ENCODE measurements around the gene DEPDC5. TPM values are rescaled to one million over a fixed set of nuclear protein-coding genes. Genes with fewer than 3 reads are reported as not detected.

Gene DEPDC5
- total and polyA plus RNA-seq, 3 experiments from 2014 or later: 11.1 to 38.1 (median 29.1) TPM

DNA sequence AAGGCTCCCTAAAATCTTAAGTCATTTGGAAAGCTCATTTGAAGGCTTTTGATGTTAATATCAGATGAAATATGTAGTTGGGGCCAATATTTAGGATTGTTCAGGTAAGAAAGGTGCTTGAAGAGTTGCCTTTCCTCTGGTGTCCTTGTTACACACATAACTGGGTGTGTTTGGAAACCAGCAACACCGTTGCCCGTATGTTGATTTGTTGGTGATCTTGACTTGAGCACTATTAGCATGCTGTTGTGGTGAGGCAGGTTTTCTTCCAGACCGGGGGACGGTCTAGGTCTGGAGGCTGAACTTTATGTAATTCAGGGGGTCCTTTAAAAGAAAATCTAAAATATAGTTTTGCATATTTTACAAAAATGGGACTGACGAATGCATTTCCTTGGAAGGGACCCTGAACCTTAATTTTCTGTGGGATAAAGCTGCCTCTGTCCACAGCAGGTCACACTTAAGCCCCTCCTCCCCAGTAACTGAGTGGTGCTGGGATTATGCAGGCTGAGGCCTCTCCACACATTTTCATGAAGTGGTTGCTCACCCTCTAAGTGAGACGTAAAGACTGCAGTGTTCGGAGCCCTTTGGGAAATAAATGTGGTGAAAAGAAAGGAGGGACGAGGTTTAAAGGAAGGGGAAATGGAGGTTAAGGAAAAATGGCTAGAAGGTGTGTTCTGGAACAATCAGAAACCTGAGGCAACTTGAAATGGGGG lies 192.3 kb downstream of the DEPDC5 start:
- H3K27ac Mint-ChIP-seq: no peak overlapping the region
- H3K36me3 ChIP-seq (ENCODE audit: insufficient read depth, low read length): peaks cover 4% of the 10 kb centered on the region
- H3K9me3 Mint-ChIP-seq: no peaks in the 10 kb centered on the region
- DNase-seq: no peak
- peak overlapping the region; percentile 89 for H3K27ac ChIP-seq (ENCODE audit: low read depth, low read length)
- peaks cover 0 to 33% (median 3%) of the 10 kb centered on the region in 3 donors for H3K36me3 Mint-ChIP-seq
- H3K27me3 ChIP-seq (ENCODE audit: insufficient read depth, low read length, poor library complexity, severe bottlenecking): no peaks in the 10 kb centered on the region
- peaks cover 25% of the 10 kb centered on the region for H3K4me1 ChIP-seq (ENCODE audit: insufficient read depth, low read length)
- H3K4me1 Mint-ChIP-seq: peaks cover 13 to 20% (median 19%) of the 10 kb centered on the region in 3 donors
- no peaks in the 10 kb centered on the region for H3K9me3 ChIP-seq (ENCODE audit: low read length)
- H3K4me3 ChIP-seq (ENCODE audit: low read length): peak overlapping the region; percentile 69
- no peaks in the 10 kb centered on the region for H3K27me3 Mint-ChIP-seq
- POLR2A ChIA-PET: interaction anchor here (0.5 to 3.9 kb wide), 3 partner anchors 269 to 494 kb away, joined by 4 to 16 read pairs (median 4); partner anchors contain the start of gene PISD
- H3K4me3 Mint-ChIP-seq: no peak overlapping the region
- CTCF ChIA-PET: interaction anchor here (0.9 to 2.1 kb wide), 6 partner anchors 11 to 282 kb away, joined by 3 to 9 read pairs (median 4); partner anchors contain the start of gene DEPDC5

DNA sequence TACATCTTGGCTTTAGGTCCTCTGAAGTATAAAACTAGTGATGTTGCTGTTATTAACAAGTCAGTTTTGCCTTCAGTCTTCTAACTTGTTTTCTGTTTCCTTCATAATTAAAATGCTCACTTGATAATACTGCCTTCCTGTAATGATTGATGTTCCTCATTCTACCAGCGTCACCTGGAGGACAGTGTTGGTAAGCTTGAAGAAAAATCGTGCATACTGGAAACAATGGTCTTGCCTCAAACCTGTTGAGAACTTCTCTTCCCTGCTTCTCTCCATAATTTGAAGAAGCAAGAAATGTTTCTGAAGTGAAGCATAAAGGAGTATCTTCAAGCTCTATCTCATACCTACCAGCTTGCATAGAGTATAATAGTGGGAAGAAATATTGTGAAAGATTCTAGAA lies 193.5 kb downstream of the DEPDC5 start:
- ChIA-PET CTCF (interaction anchor here (0.7 to 1.9 kb wide), 4 partner anchors 15 to 285 kb away, joined by 3 to 7 read pairs (median 6); partner anchors contain the start of gene PISD), POLR2A (interaction anchor here (1.1 to 3.9 kb wide), 2 partner anchors 11 to 285 kb away, joined by 3 to 16 read pairs; partner anchors contain the start of gene PISD)
- peak overlapping the region in 4 of 7 donors; percentile 14 to 84 (median 50) for H3K4me3 Mint-ChIP-seq
- no peaks in the 10 kb centered on the region for H3K9me3 Mint-ChIP-seq
- H3K27me3 ChIP-seq (ENCODE audit: insufficient read depth, low read length, poor library complexity, severe bottlenecking): no peaks in the 10 kb centered on the region
- no peaks in the 10 kb centered on the region for H3K27me3 Mint-ChIP-seq
- H3K36me3 ChIP-seq (ENCODE audit: insufficient read depth, low read length): peaks cover 4% of the 10 kb centered on the region
- peak overlapping the region in 6 of 8 donors; percentile 69 to 87 (median 80) for H3K27ac Mint-ChIP-seq
- H3K36me3 Mint-ChIP-seq: peaks cover 0 to 36% (median 3%) of the 10 kb centered on the region in 3 donors
- H3K4me1 ChIP-seq (ENCODE audit: insufficient read depth, low read length): peaks cover 33% of the 10 kb centered on the region
- no peak overlapping the region for H3K4me3 ChIP-seq (ENCODE audit: low read length)
- DNase-seq: peak in 3 of 5 donors; percentile 34 to 52 (median 42)
- no peaks in the 10 kb centered on the region for H3K9me3 ChIP-seq (ENCODE audit: low read length)
- no peak overlapping the region for H3K27ac ChIP-seq (ENCODE audit: low read depth, low read length)
- peaks cover 25 to 32% (median 31%) of the 10 kb centered on the region in 3 donors for H3K4me1 Mint-ChIP-seq

DNA sequence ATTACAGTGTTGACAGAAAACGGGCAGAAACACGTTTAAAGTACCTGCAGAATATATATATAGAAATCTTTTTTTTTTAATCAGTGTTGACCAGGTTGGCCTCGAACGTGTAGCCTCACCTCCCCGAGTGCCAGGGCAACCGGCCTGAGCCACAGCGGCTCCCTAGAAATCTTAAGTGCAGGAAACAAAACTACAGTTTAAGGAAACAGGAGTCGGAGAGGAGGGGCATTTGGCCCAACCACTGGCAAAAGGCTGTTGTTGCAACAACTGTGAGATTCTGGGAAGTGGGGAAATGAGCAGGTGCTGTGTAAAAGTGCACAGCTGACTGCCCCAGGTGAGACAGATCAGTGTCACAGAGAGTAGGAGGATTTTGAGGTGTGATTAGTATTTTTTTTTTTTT lies 194.2 kb downstream of the DEPDC5 start:
- CTCF ChIA-PET: interaction anchor here (0.7 to 1.9 kb wide), 7 partner anchors 14 to 286 kb away, joined by 3 to 7 read pairs (median 4); partner anchors contain the start of gene PISD
- POLR2A ChIA-PET: interaction anchor here (1.1 to 3.9 kb wide), 2 partner anchors 10 to 286 kb away, joined by 3 to 16 read pairs; partner anchors contain the start of gene PISD
- H3K9me3 ChIP-seq (ENCODE audit: low read length): no peaks in the 10 kb centered on the region
- Mint-ChIP-seq H3K27ac (peak overlapping the region in 3 of 8 donors; percentile 25 to 95 (median 85)), H3K36me3 (peaks cover 0 to 36% (median 3%) of the 10 kb centered on the region in 3 donors), H3K4me1 (peaks cover 29 to 38% (median 38%) of the 10 kb centered on the region in 3 donors), H3K27me3 (no peaks in the 10 kb centered on the region), H3K9me3 (no peaks in the 10 kb centered on the region), H3K4me3 (no peak overlapping the region)
- H3K4me1 ChIP-seq (ENCODE audit: insufficient read depth, low read length): peaks cover 40% of the 10 kb centered on the region
- no peak overlapping the region for H3K27ac ChIP-seq (ENCODE audit: low read depth, low read length)
- peaks cover 4% of the 10 kb centered on the region for H3K36me3 ChIP-seq (ENCODE audit: insufficient read depth, low read length)
- H3K27me3 ChIP-seq (ENCODE audit: insufficient read depth, low read length, poor library complexity, severe bottlenecking): no peaks in the 10 kb centered on the region
- no peak overlapping the region for H3K4me3 ChIP-seq (ENCODE audit: low read length)
- no peak for DNase-seq

DNA sequence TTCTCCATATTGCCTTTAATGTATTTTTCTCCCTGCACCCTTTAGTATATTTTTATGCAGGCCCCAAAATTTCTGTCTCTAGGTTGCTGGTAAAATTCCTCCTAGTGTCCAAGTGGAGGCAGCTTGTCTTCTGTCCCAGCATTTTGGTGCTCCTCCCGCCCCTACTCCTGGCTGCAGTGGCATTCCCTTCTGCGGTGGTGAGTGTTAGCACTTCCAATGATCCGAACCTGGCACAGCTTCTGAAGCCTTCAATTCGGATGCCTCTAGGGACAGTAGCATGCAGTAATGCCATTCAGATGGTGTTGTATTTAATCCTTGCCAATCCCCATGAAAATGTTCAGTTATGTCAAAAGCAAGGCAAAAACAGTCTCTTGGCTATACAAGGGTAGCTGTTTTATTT lies 196.4 kb downstream of the DEPDC5 start:
- Mint-ChIP-seq H3K9me3 (no peaks in the 10 kb centered on the region), H3K27me3 (no peaks in the 10 kb centered on the region), H3K4me3 (no peak overlapping the region), H3K27ac (peak overlapping the region in 2 of 8 donors; percentile 91 to 97), H3K4me1 (peaks cover 47 to 57% (median 55%) of the 10 kb centered on the region in 3 donors), H3K36me3 (peaks cover 0 to 39% (median 5%) of the 10 kb centered on the region in 3 donors)
- no peak for DNase-seq
- no peaks in the 10 kb centered on the region for H3K27me3 ChIP-seq (ENCODE audit: insufficient read depth, low read length, poor library complexity, severe bottlenecking)
- H3K9me3 ChIP-seq (ENCODE audit: low read length): no peaks in the 10 kb centered on the region
- H3K4me3 ChIP-seq (ENCODE audit: low read length): no peak overlapping the region
- ChIA-PET POLR2A (no interaction called here), CTCF (interaction anchor here (2.3 to 2.6 kb wide), 2 partner anchors 20 to 285 kb away, joined by 8 to 10 read pairs; no protein-coding TSS in a partner anchor)
- peaks cover 53% of the 10 kb centered on the region for H3K4me1 ChIP-seq (ENCODE audit: insufficient read depth, low read length)
- peaks cover 4% of the 10 kb centered on the region for H3K36me3 ChIP-seq (ENCODE audit: insufficient read depth, low read length)
- no peak overlapping the region for H3K27ac ChIP-seq (ENCODE audit: low read depth, low read length)

DNA sequence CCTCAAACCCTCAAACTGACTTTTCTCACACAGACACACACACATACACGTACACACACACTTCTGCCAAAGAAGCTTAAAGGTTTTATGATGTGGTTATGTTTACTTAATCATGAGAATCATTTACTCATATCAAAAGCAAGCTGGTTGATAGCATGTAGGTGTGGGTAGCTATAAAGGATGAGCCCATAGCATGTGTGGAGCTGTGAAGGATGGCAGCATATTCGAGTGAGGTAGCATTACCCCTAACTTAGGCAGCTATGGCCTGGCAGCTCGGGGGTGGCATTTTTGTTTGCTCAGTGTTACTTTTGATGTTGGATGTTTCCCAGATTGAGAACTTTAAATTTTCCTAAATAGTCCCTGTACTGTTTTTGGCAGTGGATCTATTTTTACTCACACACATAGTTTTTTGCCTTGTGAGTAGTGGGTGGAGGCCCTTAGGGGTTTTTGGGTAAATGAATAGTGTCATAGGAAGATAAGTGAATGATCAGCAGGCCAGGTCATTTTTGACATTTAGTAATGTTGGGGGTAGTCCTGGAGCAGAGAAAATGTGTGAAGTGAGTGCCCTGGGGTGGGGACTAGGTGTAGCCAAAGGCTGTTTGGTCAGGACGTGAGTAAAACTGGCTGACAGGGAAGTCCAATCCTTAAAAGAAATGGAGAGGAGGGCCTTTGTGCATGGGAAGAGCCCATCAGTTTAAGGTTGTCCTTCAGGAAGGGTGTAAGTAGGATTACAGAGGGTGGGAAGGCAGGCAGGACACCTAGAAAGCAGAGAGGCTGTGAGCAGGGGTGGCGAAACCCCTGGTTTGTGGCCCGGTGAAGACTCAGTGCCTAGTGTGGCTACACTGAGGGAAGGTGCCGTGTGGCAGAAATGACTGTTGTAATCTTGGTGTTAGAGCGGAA lies 197.6 kb downstream of the DEPDC5 start:
- H3K27me3 Mint-ChIP-seq: no peaks in the 10 kb centered on the region
- H3K9me3 ChIP-seq (ENCODE audit: low read length): no peaks in the 10 kb centered on the region
- H3K9me3 Mint-ChIP-seq: no peaks in the 10 kb centered on the region
- H3K36me3 ChIP-seq (ENCODE audit: insufficient read depth, low read length): peaks cover 6% of the 10 kb centered on the region
- ChIA-PET CTCF (interaction anchor here (1.0 to 2.6 kb wide), 4 partner anchors 19 to 286 kb away, joined by 4 to 10 read pairs (median 6); no protein-coding TSS in a partner anchor), POLR2A (interaction anchor here (0.6 kb wide), 1 partner anchor 73 kb away, joined by 3 read pairs; no protein-coding TSS in a partner anchor)
- no peak overlapping the region for H3K4me3 ChIP-seq (ENCODE audit: low read length)
- H3K27ac Mint-ChIP-seq: peak overlapping the region in 7 of 8 donors; percentile 55 to 97 (median 85)
- H3K4me1 ChIP-seq (ENCODE audit: insufficient read depth, low read length): peaks cover 53% of the 10 kb centered on the region
- DNase-seq: no peak
- peak overlapping the region in 6 of 7 donors; percentile 7 to 74 (median 28) for H3K4me3 Mint-ChIP-seq
- H3K27ac ChIP-seq (ENCODE audit: low read depth, low read length): no peak overlapping the region
- H3K27me3 ChIP-seq (ENCODE audit: insufficient read depth, low read length, poor library complexity, severe bottlenecking): no peaks in the 10 kb centered on the region
- H3K36me3 Mint-ChIP-seq: peaks cover 0 to 48% (median 8%) of the 10 kb centered on the region in 3 donors
- H3K4me1 Mint-ChIP-seq: peaks cover 57 to 69% (median 65%) of the 10 kb centered on the region in 3 donors

DNA sequence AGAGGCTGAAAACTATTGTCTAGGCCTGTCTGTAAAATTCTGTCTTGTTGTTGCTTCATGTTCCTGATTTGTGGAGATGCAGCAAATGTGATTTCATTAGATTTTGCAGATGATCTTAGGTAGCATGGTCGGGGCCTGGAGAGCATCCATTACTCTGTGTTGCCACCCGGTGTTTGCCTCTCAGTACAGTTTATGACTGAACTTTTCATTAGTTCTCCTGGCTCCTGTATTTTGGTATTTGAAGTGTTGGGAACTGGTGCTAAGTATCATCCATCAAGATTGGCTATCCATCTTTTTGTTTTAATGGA lies 198.2 kb downstream of the DEPDC5 start:
- peak overlapping the region; percentile 2 to 97 (median 84) for H3K27ac Mint-ChIP-seq
- no peaks in the 10 kb centered on the region for H3K9me3 Mint-ChIP-seq
- no peak for DNase-seq
- ChIA-PET POLR2A (no interaction called here), CTCF (interaction anchor here (2.1 kb wide), 1 partner anchor 19 kb away, joined by 8 read pairs; no protein-coding TSS in a partner anchor)
- Histone ChIP-seq H3K9me3 (ENCODE audit: low read length) (no peaks in the 10 kb centered on the region), H3K4me3 (ENCODE audit: low read length) (no peak overlapping the region), H3K36me3 (ENCODE audit: insufficient read depth, low read length) (peaks cover 9% of the 10 kb centered on the region), H3K27me3 (ENCODE audit: insufficient read depth, low read length, poor library complexity, severe bottlenecking) (no peaks in the 10 kb centered on the region), H3K4me1 (ENCODE audit: insufficient read depth, low read length) (peaks cover 56% of the 10 kb centered on the region), H3K27ac (ENCODE audit: low read depth, low read length) (no peak overlapping the region)
- H3K36me3 Mint-ChIP-seq: peaks cover 0 to 54% (median 10%) of the 10 kb centered on the region in 3 donors
- no peaks in the 10 kb centered on the region for H3K27me3 Mint-ChIP-seq
- H3K4me3 Mint-ChIP-seq: peak overlapping the region; percentile 2 to 74 (median 20)
- H3K4me1 Mint-ChIP-seq: peaks cover 60 to 73% (median 69%) of the 10 kb centered on the region in 3 donors

DNA sequence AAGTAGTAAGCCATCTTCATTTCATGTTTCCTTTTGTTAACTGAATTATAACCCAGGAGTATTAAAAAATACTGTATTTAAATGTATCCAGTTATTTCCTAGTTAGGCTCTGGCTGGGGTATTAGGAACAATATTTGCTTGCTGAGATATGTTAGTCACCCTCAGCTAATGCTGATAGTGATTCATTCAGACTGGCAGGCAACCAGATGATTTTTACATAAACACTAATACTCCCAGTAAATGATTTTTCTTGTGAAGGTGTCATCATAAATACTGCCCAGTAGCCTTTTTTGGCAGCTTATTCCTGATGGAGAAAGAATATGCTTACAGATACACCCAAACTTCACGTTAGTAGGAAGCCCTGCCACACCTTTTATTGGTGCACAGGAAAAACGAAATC lies 198.7 kb downstream of the DEPDC5 start:
- H3K36me3 Mint-ChIP-seq: peaks cover 0 to 56% (median 10%) of the 10 kb centered on the region in 3 donors

More for the DNA sequence above, 198.7 kb downstream of the DEPDC5 start:
- H3K27me3 ChIP-seq (ENCODE audit: insufficient read depth, low read length, poor library complexity, severe bottlenecking): no peaks in the 10 kb centered on the region
- H3K27ac Mint-ChIP-seq: peak overlapping the region in 6 of 8 donors; percentile 80 to 97 (median 86)
- DNase-seq: no peak
- no peaks in the 10 kb centered on the region for H3K9me3 ChIP-seq (ENCODE audit: low read length)
- POLR2A ChIA-PET: no interaction called here
- H3K4me1 ChIP-seq (ENCODE audit: insufficient read depth, low read length): peaks cover 58% of the 10 kb centered on the region
- CTCF ChIA-PET: interaction anchor here (2.1 kb wide), 1 partner anchor 18 kb away, joined by 8 read pairs; no protein-coding TSS in a partner anchor
- no peaks in the 10 kb centered on the region for H3K9me3 Mint-ChIP-seq
- no peak overlapping the region for H3K4me3 ChIP-seq (ENCODE audit: low read length)
- peaks cover 9% of the 10 kb centered on the region for H3K36me3 ChIP-seq (ENCODE audit: insufficient read depth, low read length)
- no peaks in the 10 kb centered on the region for H3K27me3 Mint-ChIP-seq
- H3K27ac ChIP-seq (ENCODE audit: low read depth, low read length): no peak overlapping the region
- peaks cover 58 to 73% (median 69%) of the 10 kb centered on the region in 3 donors for H3K4me1 Mint-ChIP-seq
- peak overlapping the region in 2 of 7 donors; percentile 20 to 74 for H3K4me3 Mint-ChIP-seq

Data from CD8-positive, alpha-beta memory T cell (primary cell).